ENCODE results near the gene XPNPEP1.
A peak's percentile ranks its signal among the peaks of the same experiment; 100 is the strongest.

The XPNPEP1 gene

DNA sequence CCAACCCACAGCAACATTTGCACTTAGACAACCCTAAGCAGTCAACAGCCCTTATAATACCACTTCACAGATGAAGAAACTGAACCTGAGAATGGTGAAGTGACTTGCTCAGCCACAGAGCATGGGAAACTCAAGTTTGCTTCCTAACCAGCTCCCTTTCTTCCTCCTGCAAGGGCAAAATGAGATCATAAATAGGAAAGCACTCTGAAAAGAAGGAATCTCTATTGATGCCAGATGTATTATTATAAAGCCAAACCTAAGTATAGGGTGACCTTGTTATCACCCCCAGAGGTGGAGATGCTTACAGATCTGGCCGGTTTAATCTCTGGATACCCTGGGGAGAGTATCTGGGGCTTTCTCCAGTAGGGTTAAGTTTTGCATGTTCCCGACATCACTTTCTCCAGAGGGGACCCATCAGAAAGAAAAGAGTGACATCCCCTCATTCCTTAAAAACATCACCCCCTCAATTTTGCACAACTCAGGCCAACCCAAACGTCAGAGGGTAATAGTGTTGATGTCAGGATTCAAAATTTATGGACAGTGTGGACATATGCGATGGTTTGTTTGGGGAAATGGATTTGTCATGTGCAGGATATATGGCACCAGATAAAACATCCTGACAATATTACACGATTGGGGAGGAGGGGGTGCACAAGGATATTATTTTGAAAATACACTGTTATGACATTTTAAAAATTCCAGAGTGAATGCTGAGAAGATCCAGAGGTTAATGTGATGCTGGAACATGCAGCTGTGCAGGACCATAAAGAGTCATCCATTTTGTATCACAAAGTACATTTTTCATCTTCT is 24.0 kb upstream of the XPNPEP1 start:
- no peak for DNase-seq (ENCODE audit: low read depth)

GRCh38 chr10:109946680-109947079 is 23.4 kb upstream of the XPNPEP1 start:
- no peak for DNase-seq (ENCODE audit: low read depth)

DNA sequence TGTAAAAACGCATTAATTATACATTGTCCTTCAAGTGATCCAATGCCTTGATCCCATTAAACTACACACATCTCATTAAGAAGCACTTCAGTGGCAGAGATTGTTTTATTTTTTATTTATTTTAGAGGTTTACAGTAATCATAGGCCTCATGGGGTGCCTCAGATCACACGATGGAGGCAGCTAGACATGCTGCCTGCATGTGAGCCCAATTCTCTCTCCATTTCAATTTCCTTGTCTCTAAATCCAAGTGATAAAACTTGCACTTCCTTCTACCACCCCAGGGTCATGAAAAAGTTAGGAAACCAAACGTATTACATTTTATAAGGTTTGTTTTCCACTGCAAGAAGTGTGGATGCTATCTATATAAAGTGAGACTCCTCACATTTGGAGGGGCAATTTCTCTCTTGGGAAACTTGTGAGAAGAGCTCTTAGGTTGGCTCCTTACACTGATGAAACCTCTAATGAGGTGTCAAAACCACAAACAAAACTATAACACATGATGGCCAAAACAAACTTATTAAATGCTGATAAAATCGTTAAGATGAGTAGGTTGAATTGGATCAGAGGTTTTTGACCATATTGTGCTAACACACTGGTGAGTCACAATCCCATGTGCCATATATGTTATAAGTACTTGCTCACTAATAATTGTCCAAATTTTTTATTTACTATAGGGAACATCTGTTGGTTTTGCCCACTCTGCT is 22.3 kb upstream of the XPNPEP1 start:
- DNase-seq (ENCODE audit: low read depth) = no peak

DNA sequence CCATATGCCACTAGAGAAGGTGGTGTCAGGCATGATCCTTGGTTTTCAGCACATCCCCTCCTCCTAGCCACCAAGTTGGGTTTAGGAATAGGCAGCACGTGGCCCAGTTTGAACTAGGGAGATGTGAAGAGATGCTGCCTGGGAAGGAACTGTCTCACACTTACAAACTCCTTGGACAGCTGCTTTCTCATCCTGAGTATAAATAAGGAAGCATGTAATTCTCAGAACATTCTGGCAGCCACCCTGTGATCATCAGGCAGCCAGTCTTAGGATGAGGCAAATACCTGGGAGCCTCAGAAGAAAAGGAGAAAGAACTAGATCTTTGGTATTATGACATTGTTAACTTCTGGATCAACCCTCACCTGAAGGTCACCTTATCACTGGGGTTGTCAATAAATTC is 21.3 kb upstream of the XPNPEP1 start:
- no peak for DNase-seq (ENCODE audit: low read depth)

- DNase-seq (ENCODE audit: low read depth) = no peak
These were observed 18.0 kb upstream of the XPNPEP1 start for GRCh38 chr10:109941236-109941862.

DNA sequence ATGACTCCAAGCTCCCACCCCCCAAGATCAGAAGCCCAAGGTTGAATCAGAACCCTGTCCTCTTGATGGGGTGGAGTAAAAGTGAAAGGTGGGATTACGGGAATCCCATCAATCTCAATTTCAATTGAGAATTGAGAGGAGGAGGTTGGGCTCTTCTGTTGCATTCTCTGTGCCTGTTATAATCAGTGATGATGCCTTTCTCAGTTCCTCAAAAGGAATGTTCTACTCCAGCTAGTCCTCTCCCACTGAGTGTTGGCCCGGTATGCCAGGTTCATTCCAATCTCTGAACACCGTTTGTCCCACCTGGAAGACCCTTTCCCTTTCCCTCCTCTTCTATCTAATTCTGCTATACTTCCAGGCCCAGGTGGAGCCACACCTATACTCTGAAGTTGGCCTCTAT is 17.2 kb upstream of the XPNPEP1 start:
- DNase-seq (ENCODE audit: low read depth) = no peak

- no peak for DNase-seq (ENCODE audit: low read depth)
These were observed 16.8 kb upstream of the XPNPEP1 start for GRCh38 chr10:109940117-109940516.

GRCh38 chr10:109939315-109939961 is 16.1 kb upstream of the XPNPEP1 start:
- DNase-seq (ENCODE audit: low read depth) = no peak

GRCh38 chr10:109937460-109938065 is 14.3 kb upstream of the XPNPEP1 start:
- no peak for DNase-seq (ENCODE audit: low read depth)

GRCh38 chr10:109934958-109935793 is 11.9 kb upstream of the XPNPEP1 start:
- no peak for DNase-seq (ENCODE audit: low read depth)

DNA sequence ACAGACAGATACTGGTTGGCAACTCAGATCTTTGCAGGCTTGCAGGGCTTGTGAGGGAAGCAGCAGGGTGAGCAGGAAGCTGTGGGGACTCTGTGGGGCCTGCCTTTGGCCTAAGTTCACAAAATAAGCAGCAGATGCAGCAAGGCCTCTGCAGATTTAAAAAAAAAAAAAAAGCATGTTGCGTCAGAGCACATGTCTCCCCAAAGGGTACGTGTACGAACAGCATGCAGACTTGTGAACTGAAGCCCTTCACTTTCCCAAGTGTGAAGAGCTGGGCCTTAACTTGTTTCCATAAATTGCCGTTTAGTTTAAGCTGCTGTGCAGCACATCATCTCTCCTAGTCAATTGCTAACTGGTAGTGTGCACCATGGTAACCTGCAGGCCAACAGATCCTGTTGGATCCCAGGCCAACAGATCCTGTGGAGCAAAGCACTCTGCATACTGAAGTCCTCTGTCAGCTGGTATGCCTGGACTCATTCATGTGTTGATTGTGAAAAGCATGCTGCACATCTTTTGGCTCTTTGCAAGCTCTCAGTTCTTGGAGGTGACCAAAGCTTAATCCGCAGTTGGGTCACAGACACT is 10.8 kb upstream of the XPNPEP1 start:
- DNase-seq (ENCODE audit: low read depth) = peak; percentile 22

DNA sequence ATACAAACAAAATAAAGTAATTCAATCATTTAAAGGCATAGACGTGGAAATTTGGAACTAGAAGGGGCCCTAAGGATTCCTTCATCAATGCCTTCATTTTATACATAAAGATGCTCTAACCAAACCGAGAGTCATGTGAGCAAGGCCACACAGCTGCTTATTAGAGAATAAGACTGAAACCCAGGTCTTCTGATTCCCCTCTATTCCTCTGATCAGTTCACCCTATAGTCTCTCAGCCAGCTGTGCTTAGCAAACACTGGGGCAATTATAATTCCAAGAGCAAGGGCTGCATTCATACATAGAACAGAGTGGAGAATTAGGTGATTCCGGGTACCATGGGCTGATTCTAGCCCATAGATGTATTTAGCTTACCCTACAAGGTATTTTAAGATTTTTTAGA is 9.7 kb upstream of the XPNPEP1 start:
- no peak for DNase-seq (ENCODE audit: low read depth)

GRCh38 chr10:109932391-109932790 is 9.1 kb upstream of the XPNPEP1 start:
- no peak for DNase-seq (ENCODE audit: low read depth)

- DNase-seq (ENCODE audit: low read depth) = no peak
These were observed 7.9 kb upstream of the XPNPEP1 start for GRCh38 chr10:109931163-109931562.

DNA sequence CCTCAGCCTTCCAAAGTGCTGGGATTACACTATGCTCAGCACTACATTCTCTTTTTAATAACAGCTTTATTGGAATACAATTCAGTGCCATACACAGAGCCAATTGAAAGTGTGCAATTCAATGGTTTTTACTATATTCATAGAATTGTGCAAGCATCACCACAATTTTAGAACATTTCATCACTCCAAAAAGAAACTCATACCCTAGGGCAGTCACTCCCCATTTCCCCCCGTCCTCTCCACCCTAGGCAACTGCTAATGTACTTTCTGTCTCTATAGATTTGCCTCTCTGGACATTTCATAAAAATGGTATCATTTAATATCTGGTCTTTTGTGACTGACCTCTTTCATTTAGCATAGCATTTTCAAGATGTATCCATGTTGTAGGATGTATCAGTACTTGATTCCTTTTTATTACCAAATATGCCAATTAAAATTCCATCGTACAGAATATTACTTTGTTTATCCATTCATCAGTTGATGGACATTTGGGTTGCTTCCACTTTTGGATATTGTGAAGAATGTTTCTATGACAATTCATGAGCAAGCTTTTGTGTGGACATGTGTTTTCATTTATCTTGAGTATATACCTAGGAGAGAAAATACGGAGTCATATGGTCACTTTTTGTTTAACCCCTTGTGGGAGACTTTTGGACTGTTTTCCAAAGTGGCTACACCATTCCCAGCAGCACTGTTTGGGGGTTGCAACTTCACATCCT is 6.3 kb upstream of the XPNPEP1 start:
- DNase-seq (ENCODE audit: low read depth) = no peak

DNA sequence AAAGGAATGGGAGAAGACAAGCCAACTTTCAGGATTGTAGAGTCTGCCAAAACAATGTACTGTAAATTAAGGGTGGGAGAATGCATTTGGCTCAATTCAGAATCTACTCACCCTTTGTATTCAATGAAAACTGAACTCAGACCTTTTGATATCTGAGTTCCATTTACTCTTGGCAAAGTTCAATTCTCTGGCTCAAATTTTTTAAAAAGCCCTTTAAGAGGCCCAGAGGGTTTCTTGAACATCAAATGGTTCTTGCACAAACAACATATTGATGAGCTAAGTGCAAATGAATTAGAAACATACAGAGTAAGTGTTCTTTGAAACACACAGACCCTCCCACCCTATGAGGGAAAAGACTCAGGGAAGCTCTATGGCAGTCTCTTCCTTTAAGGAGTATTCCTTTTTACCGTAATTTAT is 5.2 kb upstream of the XPNPEP1 start:
- no peak for DNase-seq (ENCODE audit: low read depth)

DNA sequence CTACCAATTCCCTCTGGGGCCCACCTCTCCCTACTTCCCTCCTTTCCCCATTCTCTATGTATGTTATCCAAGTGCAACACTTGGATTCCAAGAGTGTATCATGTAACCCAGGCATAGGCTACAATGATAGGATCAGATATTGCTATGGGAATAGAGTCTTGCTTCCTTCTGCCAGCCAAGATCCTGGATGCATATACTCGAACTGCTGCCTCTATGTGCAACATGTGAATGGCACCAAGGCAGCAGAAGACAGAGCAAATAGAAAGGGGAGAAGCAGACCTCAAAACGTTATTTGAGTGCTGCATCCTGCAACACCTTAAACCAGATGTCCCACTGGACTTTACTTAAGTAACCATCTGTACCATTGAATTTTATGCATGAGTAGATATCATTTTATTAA is 3.5 kb upstream of the XPNPEP1 start:
- no peak for DNase-seq (ENCODE audit: low read depth)

- DNase-seq (ENCODE audit: low read depth) = no peak
These were observed 2.9 kb upstream of the XPNPEP1 start for GRCh38 chr10:109926061-109926745.

- DNase-seq (ENCODE audit: low read depth) = no peak
These were observed 1.8 kb upstream of the XPNPEP1 start for GRCh38 chr10:109924967-109925620.

Measured in activated T-helper 1 cell treated with Interleukin-2 at 50 U/mL for 16 hours (primary cell).